Brain pericyte (primary cell): ENCODE measurements around the gene HOXB3.

ENCODE experiments used
- DNase-seq: peaks from one replicate; pipeline ENCODE4 v3.0.0-alpha.2; 2012; ENCODE audit warnings: low read depth, low spot score

The HOXB3 gene

DNA sequence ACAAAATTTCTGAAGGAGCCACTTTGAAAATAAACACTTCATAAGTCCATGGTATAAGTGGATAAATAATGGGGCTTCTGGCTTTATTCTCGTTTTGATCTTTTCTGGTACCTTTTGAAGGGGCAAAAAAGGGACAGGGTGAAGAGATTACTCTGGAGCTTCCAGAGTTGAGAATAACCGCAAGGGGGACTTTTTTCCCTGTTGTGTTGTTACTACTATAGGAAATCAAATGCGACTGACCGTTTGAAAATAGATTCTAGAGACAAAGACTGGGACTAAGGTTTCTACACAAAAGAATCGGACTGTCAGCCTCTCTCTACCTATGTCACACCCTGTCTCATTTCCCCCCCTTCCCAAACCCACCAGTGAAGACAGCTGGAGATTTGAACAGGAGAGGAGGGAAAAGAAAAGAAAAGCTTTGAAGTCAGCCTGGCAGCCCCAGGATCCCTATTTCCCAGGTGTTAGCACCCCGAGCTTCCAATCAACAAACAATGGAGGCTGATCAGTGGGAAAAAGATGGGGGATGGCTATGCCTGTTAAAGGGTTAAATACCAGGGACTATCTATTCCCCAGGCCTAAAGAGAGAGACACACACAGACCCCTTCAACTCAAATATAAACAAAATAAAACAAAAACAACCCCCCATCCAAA, 20.2 kb downstream of the HOXB3 start:
- DNase-seq = no peak

DNA sequence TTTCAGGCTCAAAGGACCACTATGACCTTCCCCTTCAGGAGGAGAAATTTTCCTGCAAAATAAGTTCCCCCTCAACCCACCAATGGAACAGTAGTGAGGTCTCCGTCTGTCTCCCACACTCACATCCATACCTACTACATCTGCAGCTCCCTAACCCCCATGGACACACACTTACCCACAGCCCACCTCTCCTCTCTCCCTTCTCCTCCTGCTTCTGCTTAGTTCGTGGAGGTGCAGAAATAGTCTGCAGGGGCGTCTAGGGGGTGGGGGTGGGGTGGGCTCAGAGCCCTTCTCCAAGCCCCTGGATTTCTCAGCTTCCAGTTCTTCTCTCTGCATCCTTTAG, 20.8 kb downstream of the HOXB3 start:
- no peak for DNase-seq

DNA sequence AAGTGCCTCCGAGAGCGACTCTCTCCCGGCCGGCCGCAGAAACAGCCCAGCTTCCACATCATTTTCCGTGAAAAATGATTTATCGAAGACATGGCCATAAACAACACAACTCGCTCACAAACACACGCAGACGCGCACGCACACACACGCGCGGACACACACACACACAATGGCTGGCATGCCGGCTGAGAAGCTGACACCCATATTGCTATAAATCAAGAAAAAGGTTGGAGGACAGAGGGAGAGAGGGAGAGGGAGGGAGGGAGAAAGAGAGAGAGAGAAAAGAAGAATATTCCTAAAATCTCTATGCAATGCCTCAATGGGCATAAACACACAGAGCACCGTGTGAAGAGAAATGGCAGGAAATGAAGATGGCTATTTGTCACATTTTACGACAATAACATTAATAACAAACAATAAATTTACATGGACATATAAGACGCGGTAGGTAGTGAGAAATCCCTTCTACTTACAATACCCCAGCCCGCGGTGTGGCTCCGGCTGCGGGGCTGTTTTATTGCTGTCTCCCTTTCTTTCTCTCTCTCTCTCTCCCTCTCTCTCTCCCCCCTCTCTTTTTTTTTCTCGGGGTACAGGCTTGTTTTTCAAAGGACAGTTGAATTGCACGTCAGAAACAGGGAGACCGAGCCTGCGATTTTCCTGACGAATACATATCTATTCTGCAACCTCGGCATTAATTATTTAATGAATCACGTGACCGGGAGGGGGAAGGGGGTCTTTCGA, 21.4 kb downstream of the HOXB3 start:
- no peak for DNase-seq

DNA sequence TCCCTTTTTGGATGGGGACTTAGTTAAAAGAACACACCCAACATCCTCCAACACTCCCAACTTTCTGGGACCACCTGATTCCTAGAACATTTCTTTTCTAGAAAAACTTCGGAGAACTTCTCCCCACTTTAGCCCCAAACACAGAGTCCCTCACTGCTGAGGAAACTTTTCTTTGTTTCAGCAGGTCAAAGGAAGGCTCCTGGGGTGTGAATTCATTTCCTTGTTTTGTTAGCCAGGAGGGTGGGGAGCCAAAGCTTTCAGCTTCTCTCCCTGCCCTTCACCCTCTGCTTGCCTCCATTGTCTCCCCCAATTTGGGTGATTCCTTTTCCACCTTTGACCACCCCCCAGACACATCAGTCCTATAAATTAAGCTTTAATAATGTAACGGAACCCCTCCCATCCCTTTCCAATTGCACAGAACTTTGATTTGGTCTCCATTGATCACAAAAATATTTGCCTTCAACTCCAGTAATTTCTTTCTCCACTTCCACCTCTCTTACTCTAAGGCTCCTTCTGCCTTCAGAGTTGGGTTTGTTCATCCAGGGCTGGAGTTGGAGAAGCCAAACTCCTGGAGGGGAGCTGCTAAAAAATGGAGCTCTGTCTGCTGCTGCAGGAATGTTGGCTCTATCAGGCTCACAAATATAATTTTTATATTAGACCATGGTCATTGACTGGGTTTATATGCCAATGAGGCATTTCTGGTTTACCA, 22.2 kb downstream of the HOXB3 start:
- no peak for DNase-seq

DNA sequence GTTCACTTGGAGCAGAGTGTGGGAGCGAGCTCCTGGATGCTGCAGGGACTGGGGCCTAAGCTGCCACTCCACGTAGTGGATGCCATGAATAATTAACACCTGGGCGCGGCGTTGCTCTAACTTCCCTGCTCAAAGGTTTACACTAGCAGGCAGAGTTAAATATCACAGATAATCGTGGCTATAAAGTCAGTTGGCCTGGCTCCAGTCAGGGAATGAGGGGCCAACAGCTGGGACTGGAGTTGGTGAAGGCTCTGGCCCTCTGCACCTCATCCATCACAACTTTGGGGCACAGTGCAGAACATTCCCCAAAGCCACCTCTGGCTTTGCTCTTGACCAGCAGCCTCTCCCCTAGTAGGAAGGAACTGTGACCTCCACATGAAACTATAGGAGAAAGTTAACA, 22.8 kb downstream of the HOXB3 start:
- DNase-seq = no peak

DNA sequence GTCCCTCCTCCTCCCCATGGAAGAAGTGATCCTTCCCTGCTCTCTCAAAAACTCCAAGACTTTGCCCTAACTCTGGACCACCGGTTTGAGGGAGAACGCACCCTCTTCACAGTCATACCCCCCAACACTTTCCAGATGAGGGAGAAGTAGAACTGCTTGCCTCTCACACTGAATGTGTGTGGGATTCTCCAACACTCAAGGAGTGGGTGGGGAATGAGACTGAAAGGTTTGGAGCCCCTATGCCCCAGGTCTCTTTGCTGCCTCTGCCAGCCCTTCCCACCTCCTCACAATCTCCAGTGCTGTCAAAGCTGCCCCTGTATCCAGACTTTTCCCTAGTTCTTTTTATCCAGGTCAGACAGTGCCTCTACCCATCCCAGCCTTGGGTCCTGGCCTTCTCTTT, 23.3 kb downstream of the HOXB3 start:
- no peak for DNase-seq

DNA sequence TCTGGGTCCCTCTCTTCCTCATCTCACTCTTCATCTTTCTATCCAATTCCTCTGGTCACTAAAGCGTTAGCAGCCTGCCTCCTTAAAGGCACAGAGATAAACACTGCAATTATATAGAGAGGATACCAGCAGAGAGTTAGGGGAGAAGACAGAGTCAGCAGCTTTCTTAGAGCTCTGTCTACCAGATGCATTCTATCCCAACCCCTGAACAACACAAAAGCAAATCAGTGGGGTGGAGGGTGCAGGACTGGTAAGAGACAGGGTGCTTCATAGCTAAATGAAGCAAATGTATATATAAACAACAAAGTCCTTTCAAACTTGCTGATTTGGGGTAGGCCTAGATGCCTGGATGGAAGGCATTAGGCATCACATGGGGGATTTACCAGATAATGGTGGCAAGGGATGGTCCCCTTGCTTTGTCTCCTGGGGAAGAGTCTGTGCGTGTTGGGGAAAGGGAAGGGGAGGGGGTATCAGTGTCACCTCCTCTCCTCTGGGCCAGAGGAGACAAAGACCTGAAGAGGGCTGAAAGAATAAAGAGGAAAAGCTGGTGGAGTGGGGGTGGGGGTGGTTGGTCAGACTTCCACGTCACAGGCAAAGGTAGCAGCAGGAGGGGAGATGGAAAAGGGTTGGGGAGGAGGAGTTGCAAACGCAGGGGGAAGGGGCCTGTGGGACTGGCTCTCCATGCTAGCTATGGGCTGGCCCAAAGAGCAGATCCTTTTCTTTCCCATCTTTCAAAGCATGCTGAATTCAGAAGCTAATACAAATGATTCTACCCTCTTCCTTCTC, 23.9 kb downstream of the HOXB3 start:
- DNase-seq = no peak

DNA sequence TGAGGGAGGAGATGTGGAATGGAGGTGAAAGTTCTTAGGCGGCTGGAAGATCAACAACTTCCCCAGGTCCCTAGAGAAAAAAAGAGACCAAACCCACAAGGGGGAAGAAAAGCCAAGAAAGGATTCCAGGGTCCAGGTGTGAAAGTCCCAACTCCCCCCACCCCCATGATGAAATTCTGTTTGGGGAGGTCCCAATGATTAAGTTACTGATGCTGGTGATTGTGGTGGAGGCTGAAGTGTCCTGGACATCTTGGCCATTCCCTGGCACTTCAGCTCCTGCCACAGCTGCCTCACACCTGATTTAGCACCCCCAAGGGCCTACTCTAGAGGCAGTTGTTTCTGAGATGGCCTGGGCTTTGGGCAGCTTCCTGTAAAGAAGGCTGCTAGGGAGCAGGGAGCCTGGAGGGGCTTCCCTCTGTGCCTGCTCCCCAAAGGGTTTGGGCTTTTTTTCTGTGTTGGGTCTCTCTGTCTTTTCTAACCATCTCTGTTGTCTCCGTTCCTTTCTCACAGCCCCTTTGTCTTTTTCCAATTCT, 25.0 kb downstream of the HOXB3 start:
- DNase-seq = no peak

DNA sequence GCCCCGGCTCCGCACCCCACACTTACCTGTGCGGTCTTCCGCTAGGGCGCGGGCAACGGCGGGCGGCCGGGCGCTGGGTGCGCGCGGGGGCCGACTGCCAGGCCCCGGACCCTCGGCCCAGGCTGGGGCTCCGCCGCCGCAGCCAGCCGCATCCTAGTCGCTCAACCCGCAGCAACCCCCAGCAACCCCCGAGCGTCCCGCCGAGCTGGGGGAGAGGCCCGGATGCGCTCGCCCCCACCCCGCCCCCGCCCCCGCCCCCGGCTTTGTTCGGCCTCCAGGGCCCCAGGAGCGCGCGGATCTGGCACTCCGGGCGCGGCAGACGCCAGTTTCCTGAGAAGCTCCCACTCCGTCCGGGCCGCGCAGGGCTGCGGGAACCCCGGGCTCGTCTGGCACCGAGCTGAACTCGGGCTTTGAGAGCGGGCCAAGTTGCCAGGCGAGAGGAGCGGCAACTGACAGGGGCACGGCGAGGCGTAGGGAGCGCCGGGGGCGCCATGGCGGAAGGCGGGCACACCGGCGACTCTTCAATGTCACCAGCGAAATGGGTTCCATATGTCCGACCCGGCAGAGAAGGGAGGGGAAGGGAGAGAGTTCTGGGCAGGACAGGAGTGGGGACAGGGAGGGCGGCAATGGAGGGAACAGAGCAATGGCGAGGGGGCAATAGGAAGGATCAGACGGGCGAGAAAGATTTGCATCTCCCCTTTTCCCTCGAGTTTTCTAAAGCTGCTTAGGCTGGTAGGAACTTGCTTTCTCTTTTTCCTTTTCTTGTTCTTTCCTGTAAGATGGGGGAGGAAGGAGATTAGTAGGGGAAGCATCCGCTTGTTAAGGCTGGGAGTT, 25.6 kb downstream of the HOXB3 start:
- no peak for DNase-seq

DNA sequence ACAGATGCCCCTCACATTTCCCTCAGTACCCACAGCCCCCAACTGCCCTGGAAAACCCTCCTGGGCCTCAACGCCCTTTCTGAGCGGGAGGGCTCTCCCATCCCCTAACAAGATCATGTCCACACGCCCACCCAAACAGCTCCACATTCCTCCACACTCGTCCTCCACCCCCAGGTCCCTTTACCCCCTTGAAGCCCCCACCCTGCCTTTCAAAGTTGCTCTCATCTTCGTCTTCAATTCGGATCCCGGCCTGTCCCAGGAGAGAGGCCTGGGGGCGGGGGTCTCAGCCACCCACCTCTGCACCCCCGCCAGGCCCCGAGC, 26.2 kb downstream of the HOXB3 start:
- no peak for DNase-seq

DNA sequence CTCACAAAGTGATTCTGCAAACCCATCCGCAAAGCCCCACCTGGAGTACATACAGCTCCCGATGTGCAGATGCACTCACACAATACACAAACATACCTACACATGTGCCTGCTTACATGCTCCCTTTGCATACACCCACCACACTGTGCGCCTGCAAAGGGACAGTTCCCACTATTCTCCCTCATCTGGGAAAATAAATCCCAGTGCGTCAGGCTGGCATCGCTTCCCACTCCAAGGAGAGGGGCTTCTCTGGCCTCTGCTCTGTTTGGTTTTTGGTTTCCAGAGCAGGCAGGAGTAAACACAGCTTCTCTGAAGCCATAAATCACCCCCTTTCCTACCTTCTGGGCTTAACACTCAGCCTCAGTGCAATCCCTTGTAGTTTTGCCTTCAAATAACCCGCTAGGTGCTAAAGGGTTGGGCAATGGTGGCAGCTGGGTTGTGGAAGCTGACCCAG, 26.6 kb downstream of the HOXB3 start:
- DNase-seq = no peak

DNA sequence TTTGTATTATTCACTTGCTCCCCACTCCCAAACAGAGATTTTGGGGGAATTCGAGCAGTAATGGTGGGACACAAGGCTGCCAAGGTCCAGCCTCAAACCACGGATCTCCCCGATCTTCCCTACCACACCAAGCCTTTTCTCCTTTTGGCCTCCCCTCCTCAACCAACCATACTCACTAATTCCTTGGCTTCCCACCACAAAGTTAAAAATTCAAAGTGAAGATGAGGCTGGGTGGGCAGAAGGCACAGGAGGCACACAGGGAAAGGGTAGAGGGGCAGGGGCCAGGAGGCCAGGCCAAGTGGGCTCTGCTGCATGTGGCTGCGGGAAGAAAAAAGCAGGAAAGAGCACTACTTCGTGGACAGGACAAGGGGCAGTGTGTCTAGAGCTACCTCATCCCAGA, 27.1 kb downstream of the HOXB3 start:
- DNase-seq = no peak

DNA sequence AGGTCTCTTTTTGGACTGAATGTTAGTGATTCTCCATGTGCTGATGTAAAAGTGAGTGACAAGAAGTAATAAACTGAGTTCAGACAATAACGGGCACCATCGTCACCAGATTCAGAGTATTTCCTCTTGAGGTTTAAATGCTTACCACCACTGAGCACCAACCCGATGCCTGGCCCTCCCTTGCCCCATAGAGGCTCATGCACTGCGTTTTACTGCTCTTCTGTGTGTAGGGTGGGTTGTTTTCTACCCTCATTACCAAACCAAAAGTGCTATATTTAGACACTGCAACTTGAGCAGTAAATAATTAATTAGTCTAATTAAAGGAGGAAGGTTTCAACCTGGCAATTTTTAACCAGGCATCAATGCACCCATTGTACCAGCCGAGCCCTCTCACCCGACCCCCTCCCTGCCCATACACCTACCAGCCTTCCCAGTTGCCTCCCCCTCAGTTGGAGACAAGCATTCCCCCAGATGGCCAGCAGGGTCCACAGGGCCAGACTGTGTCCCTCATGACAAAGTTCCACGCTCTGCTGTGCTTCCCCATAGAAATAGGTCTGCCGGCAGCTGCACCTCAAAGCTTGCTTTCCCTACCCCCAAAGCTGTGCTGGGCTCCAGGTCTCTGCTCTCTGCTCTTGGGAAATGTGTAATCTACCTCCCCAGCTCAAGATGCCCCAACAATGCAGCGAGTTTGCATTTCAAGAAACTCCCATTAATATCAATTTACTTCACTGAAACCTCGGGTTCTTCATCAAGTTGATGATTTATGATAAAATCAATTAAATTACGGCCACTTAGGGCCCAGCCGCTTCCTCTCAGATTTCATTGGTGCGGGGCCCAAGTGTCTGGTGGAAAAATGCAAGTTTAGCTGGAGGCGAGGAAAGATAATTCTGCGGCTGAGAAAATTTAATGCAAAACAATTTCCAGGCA, 27.9 kb downstream of the HOXB3 start:
- no peak for DNase-seq

DNA sequence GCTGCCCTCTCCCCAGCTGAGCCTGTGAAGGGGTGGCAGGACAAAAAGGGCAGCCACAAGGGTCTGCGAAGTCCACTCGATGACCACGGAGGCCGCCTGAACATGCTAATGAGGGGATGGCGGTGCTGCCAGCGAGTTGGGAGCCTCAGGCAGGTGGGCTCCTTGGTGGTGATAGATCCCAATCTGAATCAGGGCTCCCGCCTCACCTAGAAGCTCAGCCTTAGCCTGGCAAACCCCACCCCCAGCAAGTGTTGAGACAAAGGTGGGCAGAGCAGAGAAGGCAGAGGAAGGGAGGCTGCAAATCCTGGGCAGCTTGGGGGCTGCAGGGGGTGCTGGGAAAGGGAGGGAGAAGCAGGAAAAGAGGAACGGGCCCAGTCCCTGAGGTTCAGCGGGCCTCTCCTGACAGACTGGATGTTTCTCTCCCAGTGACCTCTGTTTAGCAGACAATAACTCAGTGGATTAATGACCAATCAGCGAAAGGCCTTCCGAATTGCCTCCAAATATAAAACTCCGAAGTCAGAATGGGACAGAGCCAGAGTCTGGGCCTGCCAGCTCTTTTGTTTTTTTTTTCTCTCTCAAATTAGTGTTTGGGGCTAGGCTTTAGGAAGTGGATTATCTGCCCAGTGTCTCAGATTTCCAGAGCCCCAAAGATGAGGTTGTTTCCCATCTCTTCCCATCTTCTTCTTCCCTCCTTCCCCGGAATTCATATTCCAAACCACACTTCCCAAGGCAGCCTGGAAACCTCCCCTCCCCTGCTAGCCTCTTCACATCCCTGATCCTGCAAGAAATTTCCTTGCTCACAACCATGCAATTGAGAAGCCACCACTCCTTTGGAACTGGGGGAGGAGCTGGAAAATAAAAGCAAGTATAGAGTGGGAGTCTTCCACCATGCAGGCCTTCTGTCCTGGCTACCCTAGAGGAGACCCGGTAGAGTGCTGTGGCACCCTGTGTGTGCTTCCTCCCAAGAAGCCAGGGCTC, 29.9 kb downstream of the HOXB3 start:
- DNase-seq = no peak

DNA sequence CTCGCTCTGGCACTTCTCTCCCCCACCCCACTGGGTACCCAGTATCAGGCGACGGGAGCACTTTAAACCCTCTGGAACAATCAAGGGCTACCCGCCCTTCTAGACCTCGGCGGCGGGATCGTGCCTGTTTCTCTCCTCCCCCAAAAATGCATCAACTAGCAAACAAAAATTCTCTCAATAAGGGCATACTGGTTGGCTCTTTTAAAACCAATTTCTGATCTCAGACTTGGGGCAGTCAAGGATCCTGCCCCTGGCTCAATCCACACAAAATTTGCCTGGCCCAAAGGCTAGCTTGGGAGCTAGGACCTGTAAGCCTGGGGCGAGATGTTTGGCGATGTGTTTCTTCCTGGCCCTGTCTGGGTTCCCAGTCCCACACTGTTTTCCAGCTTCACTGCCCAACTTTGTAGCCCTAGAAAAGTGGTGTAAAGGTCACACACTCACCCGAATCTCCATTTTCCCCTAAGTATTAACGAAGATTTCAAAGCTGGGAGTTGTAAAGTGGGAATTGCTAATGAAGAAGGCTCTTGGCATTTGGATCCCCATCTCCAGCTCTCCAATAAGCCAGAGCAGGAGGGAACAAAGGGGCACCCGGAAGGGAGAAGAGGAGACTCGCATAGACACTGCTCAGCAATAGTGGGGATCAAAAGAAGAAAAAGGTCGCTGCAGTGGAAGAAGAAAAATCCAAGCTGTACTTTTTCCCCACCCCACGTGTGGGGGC, 30.8 kb downstream of the HOXB3 start:
- DNase-seq = no peak

DNA sequence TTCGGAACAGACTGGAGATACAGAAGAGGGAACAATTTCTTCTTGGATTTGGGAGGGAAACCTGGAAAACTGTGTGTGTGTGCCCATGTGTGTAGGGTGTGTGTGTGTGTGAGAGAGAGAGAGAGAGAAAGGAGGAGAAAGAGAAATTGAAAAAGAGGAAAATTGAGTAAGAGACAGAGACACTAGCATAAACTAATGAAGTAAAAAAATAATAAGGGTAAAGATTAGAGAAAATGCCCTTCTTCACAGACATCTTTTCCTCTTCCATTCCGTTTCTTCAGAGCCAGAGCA, 31.3 kb downstream of the HOXB3 start:
- no peak for DNase-seq

DNA sequence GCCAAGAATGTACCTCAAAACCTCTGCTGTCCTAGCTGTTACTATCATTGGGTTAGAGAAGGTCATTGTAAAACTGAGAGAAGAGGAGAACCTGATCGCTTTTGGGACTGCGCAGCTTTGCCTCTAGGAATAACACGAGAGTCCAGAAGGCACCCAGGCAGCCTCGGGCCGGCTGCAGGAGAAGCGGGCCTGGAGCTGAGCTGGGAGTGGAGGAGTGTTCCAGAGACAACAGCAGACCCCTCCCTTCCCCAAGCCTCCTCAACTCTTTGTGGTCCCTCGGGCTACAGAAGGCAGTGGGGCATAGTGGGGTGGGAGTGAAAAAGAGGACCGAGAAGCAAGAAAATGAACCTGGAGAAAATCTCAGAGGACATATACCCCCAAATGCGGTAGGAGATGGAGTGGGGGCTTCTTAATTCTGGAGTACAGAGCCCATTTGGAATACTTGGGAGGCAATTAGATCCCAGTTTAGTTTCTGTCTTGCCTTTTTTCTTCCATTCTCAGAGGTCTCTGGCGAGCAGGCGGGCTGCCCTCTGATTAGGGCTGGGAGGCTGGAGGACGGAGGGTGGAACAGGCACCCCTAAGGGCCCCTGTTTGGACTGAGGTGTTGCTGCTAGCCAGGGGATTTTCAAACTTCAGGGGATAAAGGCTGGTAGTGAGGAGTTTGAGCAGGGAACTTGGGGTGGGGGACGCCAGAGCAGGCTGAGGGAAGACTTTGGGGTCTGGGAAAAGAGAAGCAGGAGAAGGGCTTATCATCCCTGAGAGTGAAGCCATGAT, 31.8 kb downstream of the HOXB3 start:
- no peak for DNase-seq
